PC-3 (cell line): Measurements from ENCODE around the gene BIVM. TPM values are rescaled to one million over a fixed set of nuclear protein-coding genes. Genes with fewer than 3 reads are reported as not detected.
A peak's percentile ranks its signal among the peaks of the same experiment; 100 is the strongest.

Source experiments
- ATAC-seq: fragments of 200-7000 bp; cut with Tn5 transposase; 2 replicates; pipeline ENCODE4 v1.9.1; 2020; ENCODE audit warnings: mild to moderate bottlenecking, moderate library complexity
- BruUV-seq: library from RNA; stranded (reverse); fragments of 400-500 nt; replicated peaks from 2 replicates; lab custom pipeline; 2021; lab: Mats Ljungman, UMichigan
- CTCF ChIA-PET: fragments of 300-600 bp; sonication (Branson Sonifier 250); formaldehyde crosslinking; loops from one replicate; lab custom pipeline; 2022; ENCODE audit warnings: antibody characterized with exemption; lab: Charles Lee
- POLR2A ChIA-PET: fragments of 300-600 bp; sonication (Branson Sonifier 250); formaldehyde crosslinking; loops from one replicate; lab custom pipeline; 2022; ENCODE audit warnings: antibody characterized with exemption; ENCODE audit not compliant: unreplicated experiment; lab: Charles Lee
- DNase-seq: peaks from one replicate; pipeline ENCODE4 v3.0.0-alpha.2; 2015
- H2AFZ ChIP-seq: fragments of 300-600 bp; sonication (generic); 2 replicates; pipeline ENCODE4 v1.6.0; 2016; ENCODE audit warnings: antibody characterized with exemption, low read length
- H3F3A ChIP-seq: fragments of 300-600 bp; sonication (generic); one replicate; pipeline ENCODE4 v1.6.0; 2017; ENCODE audit warnings: antibody characterized with exemption, low read length, control low read depth, mild to moderate bottlenecking; ENCODE audit not compliant: unreplicated experiment
- H3K27ac ChIP-seq: fragments of 300-600 bp; sonication (generic); 2 replicates; pipeline ENCODE4 v1.5.1; 2016; ENCODE audit warnings: mild to moderate bottlenecking, low read length
- H3K27me3 ChIP-seq: fragments of 300-600 bp; sonication (generic); 2 replicates; pipeline ENCODE4 v1.6.1; 2016; ENCODE audit warnings: low read length, mixed read lengths
- H3K36me3 ChIP-seq: fragments of 300-600 bp; sonication (generic); 2 replicates; pipeline ENCODE4 v1.6.1; 2016; ENCODE audit warnings: low read depth, mixed run types, low read length, mixed read lengths
- H3K4me1 ChIP-seq: fragments of 300-600 bp; sonication (generic); 2 replicates; pipeline ENCODE4 v1.5.1; 2016; ENCODE audit warnings: low read length; ENCODE audit not compliant: insufficient read depth
- H3K4me2 ChIP-seq: fragments of 300-600 bp; sonication (generic); 2 replicates; pipeline ENCODE4 v1.6.0; 2016; ENCODE audit warnings: low read length
- H3K4me3 ChIP-seq: fragments of 300-600 bp; sonication (generic); 2 replicates; pipeline ENCODE4 v1.5.1; 2016; ENCODE audit warnings: mild to moderate bottlenecking, low read length, mixed read lengths
- H3K79me2 ChIP-seq: fragments of 300-600 bp; sonication (generic); 2 replicates; pipeline ENCODE4 v1.6.1; 2017; ENCODE audit warnings: low read length, mixed read lengths
- H3K9ac ChIP-seq: fragments of 300-600 bp; sonication (generic); 2 replicates; pipeline ENCODE4 v1.6.0; 2016; ENCODE audit warnings: mild to moderate bottlenecking, low read length
- H3K9me2 ChIP-seq: fragments of 300-600 bp; sonication (generic); replicated peaks from 2 replicates; pipeline ENCODE4 v1.6.1; 2016; ENCODE audit warnings: mixed run types, low read length, mixed read lengths
- H3K9me3 ChIP-seq: fragments of 300-600 bp; sonication (generic); 2 replicates; pipeline ENCODE4 v1.6.1; 2016; ENCODE audit warnings: low read length, mixed read lengths
- H4K20me1 ChIP-seq: fragments of 300-600 bp; sonication (generic); 2 replicates; pipeline ENCODE4 v1.6.1; 2016; ENCODE audit warnings: low read length, mixed read lengths
- CTCF ChIP-seq: fragments of 300-600 bp; sonication (generic); conservative IDR thresholded peaks from 2 replicates; pipeline ENCODE4 v1.5.1; 2017; ENCODE audit warnings: antibody characterized with exemption, low read depth, mild to moderate bottlenecking, low read length
- EZH2 ChIP-seq: fragments of 300-600 bp; sonication (generic); IDR thresholded peaks from one replicate; pipeline ENCODE4 v1.6.1; 2017; ENCODE audit warnings: antibody characterized with exemption, mild to moderate bottlenecking, low read length; ENCODE audit not compliant: unreplicated experiment
- EZH2phosphoT487 ChIP-seq: fragments of 300-600 bp; sonication (generic); IDR thresholded peaks from 2 replicates; pipeline ENCODE4 v1.6.1; 2018; ENCODE audit warnings: mild to moderate bottlenecking, antibody characterized with exemption, low read length, borderline replicate concordance
- intact Hi-C: fragments of 100-400 bp; cut with micrococcal nuclease; formaldehyde crosslinking; loops from 2 replicates; pipeline ENCODE4 v1.9.0; 2023
- total RNA-seq: library from RNA; depleted of rRNA; stranded (reverse); fragments of >200 nt; gene quantifications from 2 replicates; pipeline ENCODE4 v1.2.3, GENCODE V29; 2014

BIVM gene
- total RNA-seq, 1 experiment from 2014 or later = 6.7 TPM

DNA sequence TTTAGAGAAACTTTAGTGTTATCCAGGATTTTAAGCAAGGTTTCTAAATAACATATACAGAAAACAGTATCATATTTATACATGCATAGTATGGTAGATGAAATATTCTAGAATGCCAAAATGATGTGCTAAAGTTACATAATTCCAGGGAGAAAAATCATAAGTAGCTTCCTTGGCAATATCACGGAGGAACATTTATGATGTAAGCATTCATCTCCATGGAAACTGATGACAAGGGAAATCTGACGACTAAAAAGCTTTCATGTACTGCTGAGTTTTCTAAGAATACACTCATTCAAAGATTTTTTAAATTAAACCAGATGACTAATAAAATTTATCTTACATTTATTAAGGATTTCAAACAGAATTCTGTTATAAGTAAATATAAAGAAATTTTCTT lies 30.0 kb upstream of the BIVM start:
- H3K27ac ChIP-seq = no peak overlapping the region
- POLR2A ChIA-PET = no interaction called here

DNA sequence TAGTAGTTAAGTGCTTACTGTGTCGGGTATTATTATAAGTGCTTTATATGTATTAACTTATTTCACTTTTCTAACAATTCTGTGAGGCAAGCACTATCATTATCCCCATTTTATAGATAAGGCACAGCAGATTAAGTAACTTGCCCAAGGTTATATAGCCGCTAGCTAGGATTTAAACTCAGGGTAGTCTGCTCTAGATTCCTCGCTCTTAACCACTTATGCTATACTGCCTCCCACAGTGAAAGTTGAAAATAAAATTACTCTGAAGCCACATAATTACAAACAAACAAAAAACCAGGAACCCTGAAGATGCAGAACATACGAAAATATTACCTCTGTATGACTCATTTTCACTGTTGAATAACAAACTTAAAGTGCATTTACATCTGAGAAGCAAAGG lies 29.2 kb upstream of the BIVM start:
- intact Hi-C loops = loop anchor here (5.0 kb wide), 1 partner anchor 42 kb away; no protein-coding TSS in a partner anchor
- DNase-seq = peak; percentile 3
- no peak overlapping the region for H3K4me3 ChIP-seq
- ChIA-PET CTCF (interaction anchor here (0.8 to 1.1 kb wide), 2 partner anchors 45 to 173 kb away, joined by 3 to 4 read pairs; partner anchors contain the start of gene TPP2), POLR2A (no interaction called here)
- H3K79me2 ChIP-seq = peaks cover 31% of the 10 kb centered on the region
- H3K9me2 ChIP-seq = no peaks in the 10 kb centered on the region
- ATAC-seq = no peak
- no peak overlapping the region for H2AFZ ChIP-seq
- TF ChIP-seq EZH2phosphoT487 (no peak), CTCF (0 out of 2 replicates have a peak, but pooled peaks have one; percentile 28)
- H3K27me3 ChIP-seq = no peaks in the 10 kb centered on the region
- BruUV-seq = no TSS peak
- no peaks in the 10 kb centered on the region for H4K20me1 ChIP-seq
- H3K27ac ChIP-seq = no peak overlapping the region
- no peaks in the 10 kb centered on the region for H3F3A ChIP-seq
- no peak overlapping the region for H3K9ac ChIP-seq
- H3K36me3 ChIP-seq = no peaks in the 10 kb centered on the region
- H3K4me1 ChIP-seq = peaks cover 17% of the 10 kb centered on the region
- H3K4me2 ChIP-seq = no peak overlapping the region
- no peaks in the 10 kb centered on the region for H3K9me3 ChIP-seq

More for the DNA sequence above, 30.0 kb upstream of the BIVM start:
- CTCF ChIA-PET = interaction anchor here (0.5 to 1.1 kb wide), 2 partner anchors 63 to 172 kb away, joined by 4 to 6 read pairs; partner anchors contain the start of gene TPP2
- no peak for ATAC-seq
- Histone ChIP-seq H2AFZ (no peak overlapping the region), H3K27me3 (no peaks in the 10 kb centered on the region), H3K9me3 (no peaks in the 10 kb centered on the region), H3K4me2 (no peak overlapping the region), H3K9ac (no peak overlapping the region), H3K9me2 (no peaks in the 10 kb centered on the region), H3K4me1 (peaks cover 15% of the 10 kb centered on the region), H3K79me2 (peaks cover 31% of the 10 kb centered on the region), H3F3A (no peaks in the 10 kb centered on the region), H4K20me1 (no peaks in the 10 kb centered on the region), H3K36me3 (no peaks in the 10 kb centered on the region), H3K4me3 (no peak overlapping the region)
- TF ChIP-seq EZH2phosphoT487 (no peak), CTCF (no peak), EZH2 (no peak)
- intact Hi-C loops = no loop called here
- no TSS peak for BruUV-seq
- no peak for DNase-seq

GRCh38 chr13:102770435-102770834 lies 28.5 kb upstream of the BIVM start:
- H3K79me2 ChIP-seq = peaks cover 31% of the 10 kb centered on the region
- no peaks in the 10 kb centered on the region for H4K20me1 ChIP-seq
- no peak overlapping the region for H3K27ac ChIP-seq
- no peak overlapping the region for H3K4me2 ChIP-seq
- ChIA-PET POLR2A (no interaction called here), CTCF (interaction anchor here (0.8 kb wide), 1 partner anchor 46 kb away, joined by 3 read pairs; no protein-coding TSS in a partner anchor)
- H3K9ac ChIP-seq = no peak overlapping the region
- peaks cover 17% of the 10 kb centered on the region for H3K4me1 ChIP-seq
- H3K9me2 ChIP-seq = no peaks in the 10 kb centered on the region
- no peaks in the 10 kb centered on the region for H3K9me3 ChIP-seq
- H2AFZ ChIP-seq = no peak overlapping the region
- no peaks in the 10 kb centered on the region for H3K36me3 ChIP-seq
- DNase-seq = no peak
- no peak for ATAC-seq
- no peaks in the 10 kb centered on the region for H3K27me3 ChIP-seq
- no peak overlapping the region for H3K4me3 ChIP-seq
- no peaks in the 10 kb centered on the region for H3F3A ChIP-seq
- TF ChIP-seq EZH2phosphoT487 = no peak
- no peak for TF ChIP-seq CTCF
- no peak for TF ChIP-seq EZH2
- no TSS peak for BruUV-seq
- intact Hi-C loops = loop anchor here (5.0 kb wide), 1 partner anchor 43 kb away; no protein-coding TSS in a partner anchor
